IMR-90 (cell line): ENCODE results near the gene AKAP13. TPM values are rescaled to one million over a fixed set of nuclear protein-coding genes. Genes with fewer than 3 reads are reported as not detected.

Source experiments
- ATAC-seq: fragments of 200-7000 bp; cut with Tn5 transposase; 2 replicates; pipeline ENCODE4 v1.9.1; 2020; ENCODE audit warnings: low read depth, mild to moderate bottlenecking, moderate library complexity
- BruUV-seq: library from RNA; stranded (reverse); fragments of 400-500 nt; replicated peaks from 2 replicates; lab custom pipeline; 2021; lab: Mats Ljungman, UMichigan
- CTCF ChIA-PET: fragments of 300-600 bp; formaldehyde crosslinking; extraction: SDS; loops from one replicate; lab custom pipeline; 2021; ENCODE audit warnings: antibody characterized with exemption; lab: Yijun Ruan, JAX
- POLR2A ChIA-PET: fragments of 300-600 bp; sonication (Branson Sonifier 250); formaldehyde crosslinking; loops from one replicate; lab custom pipeline; 2022; ENCODE audit warnings: antibody characterized with exemption; ENCODE audit not compliant: unreplicated experiment; lab: Charles Lee
- DNase-seq: peaks from one replicate; pipeline ENCODE4 v3.0.0; 2013
- H2AFZ ChIP-seq: replicated peaks from 2 replicates; pipeline ENCODE3; 2013; ENCODE audit warnings: low read length, mild to moderate bottlenecking; ENCODE audit not compliant: poor library complexity
- H2AK5ac ChIP-seq: 2 replicates; pipeline ENCODE4 v1.6.1; 2013; ENCODE audit warnings: low read depth, low read length, inconsistent platforms
- H2AK9ac ChIP-seq: replicated peaks from 2 replicates; pipeline ENCODE3; 2013; ENCODE audit warnings: mild to moderate bottlenecking, low read depth, low read length, moderate library complexity; ENCODE audit not compliant: poor library complexity
- H2BK120ac ChIP-seq: 2 replicates; pipeline ENCODE4 v1.6.1; 2013; ENCODE audit warnings: low read depth, low read length, inconsistent platforms
- H2BK15ac ChIP-seq: 3 replicates; pipeline ENCODE4 v1.6.1; 2013; ENCODE audit warnings: low read depth, low read length, inconsistent platforms
- H2BK20ac ChIP-seq: 2 replicates; pipeline ENCODE4 v1.6.1; 2013; ENCODE audit warnings: low read depth, mild to moderate bottlenecking, inconsistent platforms, low read length, moderate library complexity
- H2BK5ac ChIP-seq: 2 replicates; pipeline ENCODE4 v1.6.1; 2013; ENCODE audit warnings: mild to moderate bottlenecking, low read depth, low read length, inconsistent platforms; ENCODE audit not compliant: poor library complexity, severe bottlenecking
- H3K14ac ChIP-seq: replicated peaks from 2 replicates; pipeline ENCODE4 v1.6.1; 2013; ENCODE audit warnings: low read depth, low read length, inconsistent platforms
- H3K18ac ChIP-seq: 2 replicates; pipeline ENCODE4 v1.6.1; 2013; ENCODE audit warnings: low read depth, low read length, control low read depth
- H3K23ac ChIP-seq: 2 replicates; pipeline ENCODE4 v1.6.1; 2013; ENCODE audit warnings: low read depth, low read length, inconsistent platforms
- H3K27ac ChIP-seq: 2 replicates; pipeline ENCODE4 v1.5.1; 2013; ENCODE audit warnings: mild to moderate bottlenecking, control low read depth, low read length; ENCODE audit not compliant: insufficient read depth
- H3K27me3 ChIP-seq: 2 replicates; pipeline ENCODE4 v1.6.1; 2013; ENCODE audit warnings: low read length; ENCODE audit not compliant: control insufficient read depth, insufficient read depth
- H3K36me3 ChIP-seq: 2 replicates; pipeline ENCODE4 v1.6.1; 2013; ENCODE audit warnings: low read length, mixed read lengths; ENCODE audit not compliant: control insufficient read depth, insufficient read depth
- H3K4ac ChIP-seq: 2 replicates; pipeline ENCODE4 v1.6.1; 2013; ENCODE audit warnings: low read depth, low read length, inconsistent platforms
- H3K4me1 ChIP-seq: 2 replicates; pipeline ENCODE4 v1.6.1; 2013; ENCODE audit warnings: low read length, mixed read lengths; ENCODE audit not compliant: control insufficient read depth, insufficient read depth
- H3K4me2 ChIP-seq: 2 replicates; pipeline ENCODE4 v1.6.1; 2013; ENCODE audit warnings: low read depth, mild to moderate bottlenecking, control low read depth, low read length, moderate library complexity
- H3K4me3 ChIP-seq: 2 replicates; pipeline ENCODE4 v1.5.1; 2013; ENCODE audit warnings: low read depth, mild to moderate bottlenecking, control low read depth, low read length, moderate library complexity; ENCODE audit not compliant: insufficient read depth
- H3K56ac ChIP-seq: 2 replicates; pipeline ENCODE4 v1.6.1; 2013; ENCODE audit warnings: low read length, inconsistent platforms; ENCODE audit not compliant: insufficient read depth; ENCODE audit errors: extremely low read depth
- H3K79me1 ChIP-seq, 2 experiments: 2 replicates each; pipeline ENCODE4 v1.6.1; 2013; ENCODE audit warnings: low read length in 2 of 2, inconsistent platforms in 1 of 2, low read depth in 1 of 2
- H3K9ac ChIP-seq: 2 replicates; pipeline ENCODE4 v1.6.1; 2013; ENCODE audit warnings: low read depth, low read length, control low read depth
- H3K9me1 ChIP-seq: 2 replicates; pipeline ENCODE4 v1.6.1; 2013; ENCODE audit warnings: low read length, inconsistent platforms; ENCODE audit not compliant: insufficient read depth
- H3K9me3 ChIP-seq: 2 replicates; pipeline ENCODE4 v1.6.1; 2013; ENCODE audit warnings: low read length; ENCODE audit not compliant: control insufficient read depth, insufficient read depth
- H4K20me1 ChIP-seq: 2 replicates; pipeline ENCODE4 v1.6.1; 2013; ENCODE audit warnings: low read length, inconsistent platforms; ENCODE audit not compliant: insufficient read depth
- H4K5ac ChIP-seq: 2 replicates; pipeline ENCODE4 v1.6.1; 2013; ENCODE audit warnings: mild to moderate bottlenecking, low read depth, low read length, control low read depth
- H4K8ac ChIP-seq, 2 experiments: 2 replicates each; pipeline ENCODE4 v1.6.1; 2013; ENCODE audit warnings: low read depth in 2 of 2, low read length in 2 of 2, control low read depth in 1 of 2, inconsistent platforms in 1 of 2
- H4K91ac ChIP-seq: 2 replicates; pipeline ENCODE4 v1.6.1; 2013; ENCODE audit warnings: low read depth, low read length, inconsistent platforms; ENCODE audit not compliant: insufficient read depth
- CEBPB ChIP-seq: IDR thresholded peaks from 2 replicates; pipeline ENCODE4 v1.6.1; 2012; ENCODE audit warnings: low read depth, low read length, improper control_type of control experiment
- MAZ ChIP-seq: IDR thresholded peaks from 2 replicates; pipeline ENCODE4 v1.6.1; 2012; ENCODE audit warnings: low read depth, mild to moderate bottlenecking, low read length, improper control_type of control experiment, moderate library complexity, borderline replicate concordance
- NFE2L2 ChIP-seq: fragments of 150-350 bp; IDR thresholded peaks from 2 replicates; pipeline ENCODE4 v1.6.1; 2016; ENCODE audit warnings: low read depth, mild to moderate bottlenecking, low read length
- RAD21 ChIP-seq: IDR thresholded peaks from 2 replicates; pipeline ENCODE4 v1.6.1; 2012; ENCODE audit warnings: low read length, improper control_type of control experiment
- SMC3 ChIP-seq: fragments of 150-350 bp; IDR thresholded peaks from 2 replicates; pipeline ENCODE4 v1.6.1; 2016; ENCODE audit warnings: low read depth, mild to moderate bottlenecking, antibody characterized with exemption, low read length, moderate library complexity
- WGBS, 2 experiments: methylation state at CpG; one replicate each; pipeline versions ENCODE4 v1.1.5 to v1.1.7; 2013; ENCODE audit warnings: missing lambda C conversion rate in 2 of 2; ENCODE audit not compliant: insufficient read length in 1 of 2; ENCODE audit errors: extremely low coverage in 2 of 2; 5-methylcytosine and 5-hydroxymethylcytosine counted together
- dilution Hi-C: fragments of 300-500 bp; cut with HindIII; formaldehyde crosslinking; loops from one replicate; pipeline ENCODE4 v1.14.3; 2018; ENCODE audit warnings: low sequenced_read_pairs; ENCODE audit not compliant: unreplicated experiment
- in situ Hi-C: fragments of 300-500 bp; cut with MboI; formaldehyde crosslinking; loops from 3 replicates; pipeline ENCODE4 v1.14.3; 2019; ENCODE audit warnings: low sequenced_read_pairs, inconsistent platforms, mixed read lengths
- intact Hi-C: fragments of 100-400 bp; cut with micrococcal nuclease; formaldehyde crosslinking; loops from 2 replicates; pipeline ENCODE4 v1.10.0; 2022
- polyA plus RNA-seq, 3 experiments: library from polyadenylated mRNA; depleted of rRNA; stranded (reverse); fragments of >200 nt; gene quantifications; 2 replicates each; pipeline ENCODE4 v1.2.3, GENCODE V29; 2012; ENCODE audit warnings: low replicate concordance in 1 of 3
- total RNA-seq: library from RNA; depleted of rRNA; stranded (reverse); fragments of >200 nt; gene quantifications from 2 replicates; pipeline ENCODE4 v1.2.3, GENCODE V29; 2012
- TF ChIP-seq, protein P1 (sequence below): fragments of 150-350 bp; IDR thresholded peaks from 2 replicates; pipeline ENCODE4 v1.6.1; 2017; ENCODE audit warnings: mild to moderate bottlenecking, antibody characterized with exemption, low read length, low read depth

The AKAP13 gene
- total and polyA plus RNA-seq, 2 of the 4 experiments (the other 2 are of a cell fraction), result 10.4 to 46.4 TPM

DNA sequence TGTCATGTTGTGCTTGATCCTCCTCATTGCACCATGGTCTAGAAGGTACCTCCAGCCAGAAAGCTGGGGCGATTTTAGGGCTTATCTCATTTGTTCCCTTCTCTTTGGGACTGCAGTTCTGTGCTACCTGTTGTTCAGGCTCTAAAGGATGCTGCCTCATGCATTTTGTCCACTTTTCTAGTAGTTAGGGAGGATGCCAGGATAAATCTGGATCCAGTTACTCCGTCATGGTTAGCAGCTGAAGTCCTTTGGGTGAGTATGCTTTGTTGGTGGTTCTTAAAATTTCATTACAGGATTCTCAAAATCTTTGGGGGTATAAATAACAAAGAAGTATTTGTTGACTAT lies 8.9 kb downstream of the AKAP13 start (continued):
- TF ChIP-seq MAZ (no peak), RAD21 (no peak), SMC3 (no peak)
- TF ChIP-seq, protein P1, sequence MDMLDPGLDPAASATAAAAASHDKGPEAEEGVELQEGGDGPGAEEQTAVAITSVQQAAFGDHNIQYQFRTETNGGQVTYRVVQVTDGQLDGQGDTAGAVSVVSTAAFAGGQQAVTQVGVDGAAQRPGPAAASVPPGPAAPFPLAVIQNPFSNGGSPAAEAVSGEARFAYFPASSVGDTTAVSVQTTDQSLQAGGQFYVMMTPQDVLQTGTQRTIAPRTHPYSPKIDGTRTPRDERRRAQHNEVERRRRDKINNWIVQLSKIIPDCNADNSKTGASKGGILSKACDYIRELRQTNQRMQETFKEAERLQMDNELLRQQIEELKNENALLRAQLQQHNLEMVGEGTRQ, result no peak

DNA sequence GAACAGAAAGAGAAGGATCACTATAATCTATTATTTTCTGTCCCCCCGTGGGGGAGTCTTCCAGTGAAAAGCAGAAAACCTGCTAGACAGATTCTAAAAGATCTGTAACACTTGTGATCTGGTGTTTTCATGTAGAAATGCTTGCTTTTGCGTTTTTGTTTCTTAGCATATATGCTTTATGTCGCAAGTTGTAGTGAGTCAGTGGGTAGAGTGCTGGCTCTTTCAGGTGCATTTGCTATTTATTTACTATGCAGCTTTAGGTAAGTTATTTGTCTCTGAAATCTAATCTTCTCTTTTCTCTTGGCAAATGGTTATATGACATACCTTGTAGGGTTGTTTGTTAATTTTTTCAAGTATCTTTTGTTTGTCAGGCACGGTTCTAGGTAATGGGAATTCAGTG lies 9.4 kb downstream of the AKAP13 start:
- Histone ChIP-seq H3K4ac (no peak overlapping the region), H2AK5ac (no peak overlapping the region), H3K36me3 (no peaks in the 10 kb centered on the region), H2BK5ac (no peak overlapping the region), H3K4me2 (no peak overlapping the region), H4K91ac (no peak overlapping the region), H3K4me1 (peaks cover 6% of the 10 kb centered on the region; the same call in 1 of the 2 replicates), H3K56ac (no peak overlapping the region), H3K27me3 (no peaks in the 10 kb centered on the region), H3K9me1 (peaks cover 10% of the 10 kb centered on the region), H2AFZ (no peak overlapping the region), H3K23ac (no peak overlapping the region), H4K8ac (no peak overlapping the region), H3K9me3 (no peaks in the 10 kb centered on the region), H3K9ac (no peak overlapping the region), H3K79me1 (peaks cover 28 to 76% of the 10 kb centered on the region in 2 experiments), H3K4me3 (no peak overlapping the region), H2BK15ac (no peak overlapping the region), H4K5ac (no peak overlapping the region), H3K18ac (no peak overlapping the region), H4K20me1 (peaks cover 45% of the 10 kb centered on the region), H2BK20ac (no peak overlapping the region), H2BK120ac (no peak overlapping the region), H3K14ac (no peak overlapping the region), H2AK9ac (no peak overlapping the region), H3K27ac (no peak overlapping the region)
- BruUV-seq, result no TSS peak
- intact Hi-C loops, result loop anchor here (2.0 kb wide), 1 partner anchor 13 kb away; no protein-coding TSS in a partner anchor
- CTCF ChIA-PET, result interaction anchor here (1.3 kb wide), 2 partner anchors 15 to 93 kb away, joined by 3 read pairs; no protein-coding TSS in a partner anchor
- WGBS, 2 experiments, result 86% methylated on average over 1 of the region's 4 CpGs; no CpG with 5 or more reads in 1 of the 2 experiments
- POLR2A ChIA-PET, result no interaction called here
- no peak for ATAC-seq
- dilution Hi-C loops, result no loop called here
- in situ Hi-C loops, result no loop called here
- no peak for DNase-seq
- TF ChIP-seq NFE2L2, result no peak
- TF ChIP-seq CEBPB, result peak; percentile 37; the same call in 1 of the 2 replicates
